GM15510 (cell line): Measurements from ENCODE around the gene ERC2.

Experiments
- POLR2A ChIP-seq: IDR thresholded peaks from 3 replicates; pipeline ENCODE4 v1.6.1; 2011; ENCODE audit warnings: borderline replicate concordance; ENCODE audit not compliant: insufficient read length; ENCODE audit errors: extremely low read depth

The ERC2 gene

GRCh38 chr3:55607175-55607574 lies 861.1 kb downstream of the ERC2 start:
- no peak for TF ChIP-seq POLR2A

DNA sequence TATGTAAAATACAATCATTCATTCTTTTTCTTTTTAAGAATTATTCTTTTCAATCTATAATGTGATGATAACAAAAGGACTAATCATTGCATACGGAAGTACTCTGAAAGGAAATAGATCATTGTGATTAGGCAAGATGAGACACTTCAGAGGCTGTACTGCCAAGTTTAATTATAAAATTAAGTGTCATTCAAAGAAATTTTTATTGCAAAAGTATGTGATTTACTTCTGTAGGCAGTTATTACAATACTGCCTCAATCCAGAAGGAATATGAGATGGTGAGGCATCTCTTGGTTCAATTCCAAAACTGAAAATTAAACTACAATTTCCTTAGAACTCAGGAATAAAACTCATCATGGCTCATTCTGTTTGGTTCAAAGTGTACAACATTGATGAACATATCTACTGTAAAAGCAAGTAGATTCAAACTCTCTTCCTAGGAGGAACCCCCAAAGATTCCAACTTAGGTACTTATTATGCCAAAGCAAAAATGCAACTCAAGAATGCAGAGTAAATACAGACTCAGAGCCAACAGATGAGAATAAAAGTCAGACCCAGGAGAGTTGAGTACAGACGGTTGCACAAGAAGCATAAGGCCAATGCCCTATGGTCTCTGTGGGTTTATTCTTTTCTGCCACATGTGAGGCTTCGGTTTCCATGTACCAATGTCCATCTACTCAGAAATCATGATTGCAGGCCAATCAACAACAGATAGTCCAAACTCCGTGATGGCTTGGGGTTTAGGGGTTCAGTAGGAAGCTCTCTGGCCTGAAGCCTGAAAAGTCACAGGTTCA lies 862.6 kb downstream of the ERC2 start:
- no peak for TF ChIP-seq POLR2A

DNA sequence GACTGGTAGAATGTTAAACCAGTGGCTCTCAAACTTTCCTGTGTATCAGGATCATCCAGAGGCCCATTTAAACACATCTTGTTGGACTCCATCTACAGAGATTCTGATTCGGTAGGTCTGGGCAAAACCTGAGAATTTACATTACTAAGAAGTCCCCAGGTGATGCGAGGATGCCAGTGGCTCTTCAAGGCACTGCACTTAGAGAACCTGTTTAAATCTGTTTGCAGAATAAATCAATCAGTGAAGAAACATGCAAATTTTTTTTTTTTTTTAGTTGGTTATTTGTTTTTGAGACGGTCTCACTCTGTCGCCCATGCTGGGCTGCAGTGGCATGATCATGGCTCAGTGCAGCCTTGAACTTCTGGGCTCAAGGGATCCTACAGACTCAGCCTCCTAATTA lies 863.4 kb downstream of the ERC2 start:
- no peak for TF ChIP-seq POLR2A

DNA sequence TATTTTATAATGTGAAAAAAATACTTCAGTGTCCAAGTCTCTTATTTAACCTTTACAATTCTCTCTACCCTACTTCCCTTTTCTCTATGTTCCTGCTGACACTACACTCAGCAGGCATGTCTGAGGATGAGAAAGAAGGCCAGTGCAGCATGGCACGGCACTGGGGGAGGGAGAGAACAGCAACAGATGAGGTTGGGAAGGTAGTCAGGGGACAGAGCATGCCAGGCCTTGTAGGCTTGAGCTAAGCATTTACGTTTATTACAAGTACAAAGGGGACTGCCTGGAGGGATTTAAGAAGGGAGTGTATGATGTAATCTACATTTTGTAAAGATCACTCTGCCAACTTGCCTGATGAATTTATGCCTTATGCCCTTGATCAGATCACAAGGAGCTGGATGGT lies 863.9 kb downstream of the ERC2 start:
- no peak for TF ChIP-seq POLR2A

DNA sequence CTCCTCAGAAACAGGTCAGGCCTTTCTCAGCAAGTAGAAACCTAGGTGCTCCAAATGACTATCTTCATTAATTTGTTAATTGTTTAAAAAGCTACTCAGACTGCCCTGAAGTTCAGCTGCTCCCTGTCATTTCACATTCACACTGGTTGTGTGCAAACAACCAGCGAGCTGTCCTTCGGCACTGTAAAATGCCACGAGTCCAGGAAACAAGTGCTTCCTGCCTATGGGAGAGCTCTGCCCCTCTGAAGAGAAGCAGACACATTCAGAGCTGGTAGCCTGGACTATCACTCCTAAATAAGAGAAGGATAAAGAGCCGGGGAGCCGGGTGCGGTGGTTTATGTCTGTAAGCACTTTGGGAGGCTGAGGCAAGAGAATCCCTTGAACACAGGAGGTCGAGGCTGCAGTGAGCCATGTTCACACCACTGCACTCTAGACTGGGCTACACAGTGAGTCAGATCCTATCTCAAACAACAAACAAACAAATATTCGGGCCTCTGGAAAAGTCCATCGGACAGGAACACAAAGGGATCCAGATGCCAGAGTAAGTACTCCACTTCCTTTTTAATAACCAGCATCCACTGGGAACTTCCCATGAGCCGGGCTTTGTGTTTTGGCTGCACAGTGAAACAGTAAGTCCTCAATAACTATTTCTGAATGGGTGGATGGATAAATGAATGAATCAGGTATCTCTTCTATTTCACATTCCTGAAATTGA lies 866.7 kb downstream of the ERC2 start:
- no peak for TF ChIP-seq POLR2A

- no peak for TF ChIP-seq POLR2A
Observed at GRCh38 chr3:55598224-55598623, 870.0 kb downstream of the ERC2 start.

GRCh38 chr3:55597641-55598040 lies 870.6 kb downstream of the ERC2 start:
- TF ChIP-seq POLR2A, result no peak

GRCh38 chr3:55596212-55596611 lies 872.1 kb downstream of the ERC2 start:
- TF ChIP-seq POLR2A, result no peak

DNA sequence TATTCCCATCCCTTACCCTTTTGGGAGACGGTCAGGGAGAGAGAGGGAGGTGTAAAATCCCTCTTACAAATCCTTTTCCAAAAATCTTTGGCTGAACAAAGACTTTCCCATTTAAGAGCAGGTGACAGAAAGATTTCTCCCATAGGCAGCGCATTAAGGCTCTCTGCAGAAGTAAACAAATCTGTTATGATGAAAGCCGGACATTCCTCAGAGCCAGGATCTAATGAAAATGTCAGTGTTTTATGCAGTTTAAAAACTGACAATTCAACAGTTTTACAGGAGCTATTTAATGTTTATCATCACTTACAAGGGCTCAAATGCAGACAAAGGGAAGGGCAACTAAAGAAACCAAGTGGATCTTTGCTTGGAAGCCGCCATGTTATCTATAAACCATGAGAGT lies 872.8 kb downstream of the ERC2 start:
- no peak for TF ChIP-seq POLR2A

- no peak for TF ChIP-seq POLR2A
Observed at GRCh38 chr3:55592572-55592971, 875.7 kb downstream of the ERC2 start.

- no peak for TF ChIP-seq POLR2A
Observed at GRCh38 chr3:55591888-55592287, 876.4 kb downstream of the ERC2 start.

GRCh38 chr3:55588146-55588765 lies 880.0 kb downstream of the ERC2 start:
- TF ChIP-seq POLR2A, result no peak

DNA sequence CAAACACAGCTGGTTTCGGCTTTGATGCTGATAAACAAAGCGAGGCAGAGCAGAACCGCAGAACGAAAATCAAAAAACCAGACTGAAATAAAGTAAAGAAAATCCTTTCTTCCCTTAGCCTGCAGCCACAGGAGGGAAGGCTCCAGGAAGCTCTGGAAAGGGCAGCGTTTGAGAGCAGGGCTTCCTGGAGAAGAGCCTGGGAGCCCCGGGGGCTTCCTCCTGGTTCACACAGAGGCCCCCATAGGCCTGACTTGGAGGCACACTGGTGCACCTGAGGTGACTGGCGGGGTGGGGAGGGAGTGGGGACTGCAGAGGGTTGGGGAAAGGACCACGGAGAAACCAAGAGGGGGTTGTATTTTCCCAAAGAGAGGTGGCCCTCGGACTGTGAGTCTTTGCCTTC lies 882.4 kb downstream of the ERC2 start:
- no peak for TF ChIP-seq POLR2A

DNA sequence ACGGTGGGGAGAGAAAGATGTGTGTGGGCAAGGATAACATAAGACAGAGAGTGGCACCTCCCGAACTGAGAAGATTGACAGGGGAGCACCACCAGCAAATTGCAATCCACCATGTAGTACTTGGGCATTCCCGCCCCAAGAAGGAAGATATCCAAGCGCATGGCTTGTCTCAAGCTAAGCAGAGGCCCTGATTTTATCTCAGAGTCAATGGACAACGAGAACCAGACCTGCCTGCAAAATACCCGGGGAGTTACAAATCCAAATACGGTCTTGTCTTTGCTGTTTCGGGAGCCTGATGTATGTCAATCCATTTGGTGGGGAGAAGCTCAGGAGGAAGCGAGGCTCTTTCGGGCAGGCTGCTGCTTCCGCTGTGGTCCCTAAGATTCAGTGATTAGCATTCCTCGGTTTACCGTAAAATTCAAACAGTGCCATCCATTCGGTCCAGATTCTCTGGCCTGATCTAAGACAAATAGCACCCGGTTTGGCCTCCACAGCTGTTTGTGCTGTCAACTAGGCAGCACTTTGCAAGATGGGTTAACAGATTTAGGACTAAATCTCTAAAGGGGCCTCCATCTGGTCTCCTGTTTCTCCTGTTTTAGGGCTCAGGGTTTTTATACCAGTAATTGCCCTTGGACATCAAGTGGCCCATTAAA lies 883.4 kb downstream of the ERC2 start:
- no peak for TF ChIP-seq POLR2A

GRCh38 chr3:55584030-55584429 lies 884.2 kb downstream of the ERC2 start:
- TF ChIP-seq POLR2A, result no peak
